Body of pancreas (tissue), 4 donors: ENCODE measurements around the gene PLTP. TPM values are rescaled to one million over a fixed set of nuclear protein-coding genes. Genes with fewer than 3 reads are reported as not detected.

Experiments used
- ATAC-seq: fragments of 150-250 bp; one replicate; pipeline ENCODE4 v1.9.1; 2016
- DNase-seq, 4 donors: peaks; one replicate each; pipeline ENCODE4 v3.0.0-alpha.2; 2019
- H3K27ac ChIP-seq, 4 donors: fragments of 200-600 bp; sonication (generic); 1 replicate in 3 of 4; 2 replicates in 1 of 4; pipeline versions ENCODE4 v1.5.1 to v1.6.1; 2016 to 2019; ENCODE audit warnings: mild to moderate bottlenecking in 1 of 4, mixed read lengths in 1 of 4, moderate library complexity in 1 of 4
- H3K27me3 ChIP-seq, 2 donors: fragments of 200-600 bp; sonication (generic); one replicate each; pipeline ENCODE4 v1.6.0; 2016; ENCODE audit warnings: mild to moderate bottlenecking in 1 of 2
- H3K36me3 ChIP-seq, 2 donors: fragments of 200-600 bp; sonication (generic); replicated peaks in 1 of 2; 2 replicates each; pipeline ENCODE4 v1.5.1; 2016; ENCODE audit warnings: low read depth in 2 of 2; ENCODE audit not compliant: insufficient read depth in 1 of 2
- H3K4me1 ChIP-seq: fragments of 200-600 bp; sonication (generic); one replicate; pipeline ENCODE4 v1.6.0; 2016
- H3K4me3 ChIP-seq, 2 donors: fragments of 200-600 bp; sonication (generic); 1 replicate in 1 of 2; 2 replicates in 1 of 2; pipeline ENCODE4 v1.5.1; 2016 to 2019
- H3K9me3 ChIP-seq, 3 donors: fragments of 200-600 bp; sonication (generic); 1 replicate in 2 of 3; 2 replicates in 1 of 3; pipeline ENCODE4 v1.5.1; 2016
- CTCF ChIP-seq, 7 experiments: fragments of 450-650 bp in 4 of 7; fragments of 200-600 bp in 3 of 7; sonication (generic) in 3 of 7; IDR thresholded peaks; one replicate each; pipeline ENCODE4 v1.5.1; 2016 to 2019; ENCODE audit warnings: antibody characterized with exemption in 7 of 7
- POLR2A ChIP-seq, 3 donors: fragments of 450-650 bp; IDR thresholded peaks; one replicate each; pipeline ENCODE4 v1.6.1; 2016; ENCODE audit warnings: antibody characterized with exemption in 3 of 3, mild to moderate bottlenecking in 2 of 3
- WGBS, 2 donors: methylation state at CpG; one replicate each; pipeline ENCODE4 v1.1.5; 2017; 5-methylcytosine and 5-hydroxymethylcytosine counted together
- intact Hi-C: fragments of 100-400 bp; cut with DNase I; formaldehyde crosslinking; loops from one replicate; pipeline ENCODE4 v1.15.1; 2023
- total RNA-seq, 2 donors: library from RNA; depleted of rRNA; stranded (reverse); fragments of >200 nt; gene quantifications; one replicate each; pipeline ENCODE4 v1.1.0, GENCODE V29; 2016

The PLTP gene
- total RNA-seq, 2 donors from 2014 or later = 109 to 198 TPM

DNA sequence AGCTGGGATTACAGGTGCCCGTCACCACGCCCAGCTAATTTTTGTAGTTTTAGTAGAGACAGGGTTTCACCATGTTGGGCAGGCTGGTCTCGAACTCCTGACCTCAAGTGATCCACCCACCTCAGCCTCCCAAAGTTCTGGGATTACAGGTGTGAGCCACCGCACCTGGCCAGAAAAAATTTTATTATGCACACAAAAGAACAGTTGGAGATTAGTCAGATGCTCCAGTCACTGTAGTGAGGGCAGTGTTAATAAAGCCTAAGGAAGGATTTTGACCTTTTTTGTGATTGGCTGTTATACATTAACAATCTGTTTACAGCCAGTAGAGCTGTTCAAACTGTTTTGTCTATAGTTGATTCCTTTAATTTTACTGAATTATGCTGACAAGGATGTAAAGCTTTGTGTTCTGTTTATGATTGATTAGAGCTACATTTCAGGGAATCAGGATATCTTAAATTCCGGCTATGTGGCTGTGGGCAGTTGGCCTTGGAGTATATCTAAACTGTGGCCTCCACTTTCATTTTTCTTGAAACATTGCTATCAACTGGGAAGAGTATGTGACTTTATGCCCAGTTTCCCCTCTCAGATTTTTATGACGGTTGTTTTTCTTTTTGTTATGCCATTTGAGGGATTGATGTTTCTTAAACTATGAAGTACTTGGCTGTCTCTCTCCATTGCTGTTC is 44.7 kb downstream of the PLTP start:
- Histone ChIP-seq H3K4me1 (no peaks in the 10 kb centered on the region), H3K36me3 (no peaks in the 10 kb centered on the region), H3K4me3 (no peak overlapping the region), H3K27me3 (no peaks in the 10 kb centered on the region), H3K27ac (no peak overlapping the region), H3K9me3 (no peaks in the 10 kb centered on the region)
- ATAC-seq (no peak), DNase-seq (no peak)
- WGBS, 2 donors = 54 to 69% methylated on average over 6 of the region's 6 CpGs
- TF ChIP-seq CTCF (IDR thresholded peaks at IDR 0.05) (no peak), POLR2A (IDR thresholded peaks at IDR 0.05) (no peak)
- intact Hi-C loops = no loop called here

GRCh38 chr20:45866454-45866853 is 45.5 kb downstream of the PLTP start:
- Histone ChIP-seq H3K27ac (no peak overlapping the region), H3K4me1 (no peaks in the 10 kb centered on the region), H3K4me3 (no peak overlapping the region), H3K27me3 (no peaks in the 10 kb centered on the region), H3K36me3 (no peaks in the 10 kb centered on the region), H3K9me3 (no peaks in the 10 kb centered on the region)
- WGBS, 2 donors = 95 to 96% methylated on average over 5 of the region's 5 CpGs
- DNase-seq (no peak), ATAC-seq (no peak)
- intact Hi-C loops = no loop called here
- no peak for TF ChIP-seq POLR2A (IDR thresholded peaks at IDR 0.05)

- TF ChIP-seq CTCF (IDR thresholded peaks at IDR 0.05) (no peak), POLR2A (IDR thresholded peaks at IDR 0.05) (no peak)
- Histone ChIP-seq H3K27me3 (no peaks in the 10 kb centered on the region), H3K36me3 (no peaks in the 10 kb centered on the region), H3K9me3 (no peaks in the 10 kb centered on the region), H3K27ac (no peak overlapping the region), H3K4me1 (no peaks in the 10 kb centered on the region), H3K4me3 (no peak overlapping the region)
- intact Hi-C loops = no loop called here
- 83 to 86% methylated on average over 7 of the region's 7 CpGs for WGBS, 2 donors
- DNase-seq = no peak
- ATAC-seq = no peak
These were observed 48.1 kb downstream of the PLTP start for GRCh38 chr20:45863543-45864470.

GRCh38 chr20:45861221-45862075 is 50.5 kb downstream of the PLTP start:
- Histone ChIP-seq H3K27ac (no peak overlapping the region), H3K27me3 (no peaks in the 10 kb centered on the region), H3K9me3 (no peaks in the 10 kb centered on the region), H3K4me1 (peaks cover 11% of the 10 kb centered on the region), H3K36me3 (no peaks in the 10 kb centered on the region), H3K4me3 (no peak overlapping the region)
- intact Hi-C loops = no loop called here
- DNase-seq (peak in 1 of 4 donors; percentile 31), ATAC-seq (no peak)
- TF ChIP-seq CTCF (IDR thresholded peaks at IDR 0.05) (no peak), POLR2A (IDR thresholded peaks at IDR 0.05) (no peak)
- 84 to 91% methylated on average over 7 of the region's 7 CpGs for WGBS, 2 donors
